GM18858 (cell line): Measurements from ENCODE around the gene POLE.

Experiments used
- ATAC-seq: cut with Tn5 transposase; IDR thresholded peaks from one replicate; pipeline ENCODE4 v1.9.1; 2021; ENCODE audit not compliant: unreplicated experiment

POLE gene

GRCh38 chr12:132658149-132658894, 28.8 kb downstream of the POLE start:
- ATAC-seq: no peak

- no peak for ATAC-seq
Observed at GRCh38 chr12:132657004-132657727, 30.0 kb downstream of the POLE start.

- ATAC-seq: no peak
Observed at GRCh38 chr12:132653567-132654290, 33.4 kb downstream of the POLE start.

- no peak for ATAC-seq
Observed at GRCh38 chr12:132651444-132652100, 35.6 kb downstream of the POLE start.

GRCh38 chr12:132649226-132649945, 37.8 kb downstream of the POLE start:
- ATAC-seq: no peak

- no peak for ATAC-seq
Observed at GRCh38 chr12:132648616-132649225, 38.4 kb downstream of the POLE start.

- ATAC-seq: no peak
Observed at GRCh38 chr12:132647858-132648257, 39.3 kb downstream of the POLE start.

GRCh38 chr12:132646850-132647249, 40.3 kb downstream of the POLE start:
- ATAC-seq: no peak

- ATAC-seq: no peak
Observed at GRCh38 chr12:132642846-132643835, 44.0 kb downstream of the POLE start.

- ATAC-seq: no peak
Observed at GRCh38 chr12:132641811-132642650, 45.1 kb downstream of the POLE start.

GRCh38 chr12:132640936-132641335, 46.2 kb downstream of the POLE start:
- ATAC-seq: no peak

- ATAC-seq: no peak
Observed at GRCh38 chr12:132639956-132640520, 47.1 kb downstream of the POLE start.

GRCh38 chr12:132638541-132639408, 48.4 kb downstream of the POLE start:
- no peak for ATAC-seq

GRCh38 chr12:132637811-132638210, 49.3 kb downstream of the POLE start:
- no peak for ATAC-seq

GRCh38 chr12:132635076-132635955, 51.8 kb downstream of the POLE start:
- no peak for ATAC-seq
